C4-2B (cell line): ENCODE measurements around the gene KIF15.

Experiments used
- CTCF ChIP-seq: fragments of 450-650 bp; conservative IDR thresholded peaks from 2 replicates; pipeline ENCODE4 v1.5.1; 2017; ENCODE audit warnings: mild to moderate bottlenecking
- ZFX ChIP-seq: fragments of 450-650 bp; IDR thresholded peaks from 2 replicates; pipeline ENCODE4 v1.6.1; 2017

GRCh38 chr3:44761424-44762169 is at the start of gene KIF15, which contains the start of gene KIAA1143:
- peak; percentile 7; the same call in 1 of the 2 replicates for TF ChIP-seq CTCF
- TF ChIP-seq ZFX, result peak; percentile 30; the same call in 1 of the 2 replicates
